T-cell (primary cell): Measurements from ENCODE around the gene SLC43A1. TPM values are rescaled to one million over a fixed set of nuclear protein-coding genes. Genes with fewer than 3 reads are reported as not detected.

Experiments used
- ATAC-seq, 4 experiments: fragments of 200-7000 bp in 3 of 4; fragments of 150-1000 bp in 1 of 4; cut with Tn5 transposase; replicated peaks in 1 of 4; 1 replicate in 3 of 4; 2 replicates in 1 of 4; pipeline ENCODE4 v1.10.0; 2021; ENCODE audit warnings: moderate library complexity in 3 of 4, mild to moderate bottlenecking in 2 of 4, moderate number of reproducible peaks in 1 of 4
- CTCF ChIA-PET, 2 donors: fragments of 300-600 bp; sonication (Branson Sonifier 250); formaldehyde crosslinking; loops; one replicate each; lab custom pipeline; 2022; ENCODE audit warnings: antibody characterized with exemption in 2 of 2; lab: Charles Lee
- POLR2A ChIA-PET, 2 donors: fragments of 300-600 bp; sonication (Branson Sonifier 250); formaldehyde crosslinking; loops; one replicate each; lab custom pipeline; 2022; ENCODE audit warnings: antibody characterized with exemption in 2 of 2; lab: Charles Lee
- DNase-seq, 35 experiments: peaks; one replicate each; pipeline versions ENCODE4 v3.0.0 to v3.0.0-alpha.2; 2013 to 2023
- H3K27ac ChIP-seq: one replicate; pipeline ENCODE4 v1.5.1; 2013; ENCODE audit warnings: low read length
- H3K27me3 ChIP-seq, 2 experiments: replicated peaks in 1 of 2; 1 replicate in 1 of 2; 2 replicates in 1 of 2; pipeline versions ENCODE4 v1.6.1 to v1.7.0; 2013; ENCODE audit warnings: low read length in 1 of 2, mixed read lengths in 1 of 2; ENCODE audit not compliant: control insufficient read depth in 2 of 2, insufficient read depth in 2 of 2; ENCODE audit errors: extremely low read depth in 1 of 2
- H3K36me3 ChIP-seq, 2 donors: 1 replicate in 1 of 2; 2 replicates in 1 of 2; pipeline versions ENCODE4 v1.6.1 to v1.7.0; 2013; ENCODE audit warnings: low read length in 1 of 2; ENCODE audit not compliant: control insufficient read depth in 2 of 2, insufficient read depth in 1 of 2; ENCODE audit errors: extremely low read depth in 1 of 2
- H3K4me1 ChIP-seq, 2 experiments: 1 replicate in 1 of 2; 2 replicates in 1 of 2; pipeline versions ENCODE4 v1.6.1 to v1.7.0; 2013; ENCODE audit warnings: low read length in 2 of 2, mixed read lengths in 1 of 2; ENCODE audit not compliant: insufficient read depth in 2 of 2, control insufficient read depth in 1 of 2; ENCODE audit errors: extremely low read depth in 1 of 2
- H3K4me3 ChIP-seq, 2 donors: 1 replicate in 1 of 2; 2 replicates in 1 of 2; pipeline versions ENCODE4 v1.5.1 to v1.7.0; 2013; ENCODE audit warnings: mild to moderate bottlenecking in 2 of 2, low read length in 1 of 2, moderate library complexity in 1 of 2; ENCODE audit not compliant: control insufficient read depth in 1 of 2; ENCODE audit errors: extremely low read depth in 1 of 2
- H3K9me3 ChIP-seq: 2 replicates; pipeline ENCODE4 v1.7.0; 2013
- H3K27ac Mint-ChIP-seq, 2 donors: one replicate each; pipeline ENCODE4 v1.8.0; 2020 to 2021; ENCODE audit warnings: mild to moderate bottlenecking in 2 of 2, mixed read lengths in 2 of 2
- H3K27me3 Mint-ChIP-seq, 2 donors: one replicate each; pipeline ENCODE4 v1.8.0; 2021 to 2022; ENCODE audit warnings: mixed read lengths in 2 of 2
- H3K36me3 Mint-ChIP-seq: one replicate; pipeline ENCODE4 v1.8.0; 2021; ENCODE audit warnings: mixed read lengths
- H3K4me1 Mint-ChIP-seq, 3 donors: one replicate each; pipeline ENCODE4 v1.8.0; 2020 to 2022; ENCODE audit warnings: mixed read lengths in 3 of 3, mild to moderate bottlenecking in 1 of 3
- H3K4me3 Mint-ChIP-seq, 3 donors: one replicate each; pipeline ENCODE4 v1.8.0; 2020 to 2022; ENCODE audit warnings: mild to moderate bottlenecking in 3 of 3, mixed read lengths in 3 of 3, moderate library complexity in 3 of 3
- H3K9me3 Mint-ChIP-seq, 3 donors: one replicate each; pipeline ENCODE4 v1.8.0; 2020 to 2022; ENCODE audit warnings: mixed read lengths in 3 of 3
- WGBS: methylation state at CpG from one replicate; pipeline ENCODE4 v1.1.5; 2013; ENCODE audit warnings: missing lambda C conversion rate; ENCODE audit not compliant: insufficient coverage; 5-methylcytosine and 5-hydroxymethylcytosine counted together
- total RNA-seq, 35 experiments: library from RNA in 6 of 35; stranded (reverse) in 6 of 35; fragments of 120-200 nt in 1 of 35; gene quantifications; one replicate each; pipeline versions ENCODE4 v1.2.1 to v1.2.4 and lab custom pipeline; 2013 to 2026

Gene SLC43A1
- total RNA-seq, 5 donors from 2014 or later (not counting 1 experiment from before 2014, with no cell fraction given), result 8.8 to 31.6 (median 25.1) TPM

DNA sequence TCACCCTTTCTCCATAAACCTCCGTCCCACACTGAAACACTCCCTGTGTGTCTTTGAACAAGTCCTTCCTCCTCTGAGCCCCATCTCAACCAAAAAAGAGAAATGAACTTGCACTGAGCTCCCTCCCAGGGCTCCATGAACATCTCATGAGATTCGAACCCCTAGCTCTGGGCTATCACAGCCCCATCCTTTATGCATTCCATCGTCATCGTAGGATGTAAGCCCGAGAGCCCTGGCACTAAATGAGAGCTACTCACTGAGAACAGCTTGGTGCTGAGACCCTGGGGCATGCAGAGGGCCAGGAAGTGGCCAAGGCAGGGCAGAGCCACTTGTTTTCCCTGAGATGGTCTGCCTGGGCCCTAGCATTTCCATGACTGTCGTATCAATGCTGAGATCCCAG, 75.7 kb downstream of the SLC43A1 start:
- Mint-ChIP-seq H3K27ac (no peak overlapping the region), H3K9me3 (no peaks in the 10 kb centered on the region), H3K27me3 (no peaks in the 10 kb centered on the region), H3K4me3 (no peak overlapping the region), H3K4me1 (no peaks in the 10 kb centered on the region), H3K36me3 (no peaks in the 10 kb centered on the region)
- no peaks in the 10 kb centered on the region for H3K36me3 ChIP-seq
- ChIA-PET CTCF (interaction anchor here in 1 of 2 donors (0.9 kb wide), 1 partner anchor 18 kb away, joined by 3 read pairs; no protein-coding TSS in a partner anchor), POLR2A (no interaction called here)
- WGBS, result 76% methylated on average over 6 of the region's 6 CpGs
- ATAC-seq, result no peak
- no peak overlapping the region for H3K4me3 ChIP-seq
- H3K9me3 ChIP-seq, result no peaks in the 10 kb centered on the region
- no peaks in the 10 kb centered on the region for H3K4me1 ChIP-seq
- DNase-seq, result no peak
- no peak overlapping the region for H3K27ac ChIP-seq
- no peaks in the 10 kb centered on the region for H3K27me3 ChIP-seq

DNA sequence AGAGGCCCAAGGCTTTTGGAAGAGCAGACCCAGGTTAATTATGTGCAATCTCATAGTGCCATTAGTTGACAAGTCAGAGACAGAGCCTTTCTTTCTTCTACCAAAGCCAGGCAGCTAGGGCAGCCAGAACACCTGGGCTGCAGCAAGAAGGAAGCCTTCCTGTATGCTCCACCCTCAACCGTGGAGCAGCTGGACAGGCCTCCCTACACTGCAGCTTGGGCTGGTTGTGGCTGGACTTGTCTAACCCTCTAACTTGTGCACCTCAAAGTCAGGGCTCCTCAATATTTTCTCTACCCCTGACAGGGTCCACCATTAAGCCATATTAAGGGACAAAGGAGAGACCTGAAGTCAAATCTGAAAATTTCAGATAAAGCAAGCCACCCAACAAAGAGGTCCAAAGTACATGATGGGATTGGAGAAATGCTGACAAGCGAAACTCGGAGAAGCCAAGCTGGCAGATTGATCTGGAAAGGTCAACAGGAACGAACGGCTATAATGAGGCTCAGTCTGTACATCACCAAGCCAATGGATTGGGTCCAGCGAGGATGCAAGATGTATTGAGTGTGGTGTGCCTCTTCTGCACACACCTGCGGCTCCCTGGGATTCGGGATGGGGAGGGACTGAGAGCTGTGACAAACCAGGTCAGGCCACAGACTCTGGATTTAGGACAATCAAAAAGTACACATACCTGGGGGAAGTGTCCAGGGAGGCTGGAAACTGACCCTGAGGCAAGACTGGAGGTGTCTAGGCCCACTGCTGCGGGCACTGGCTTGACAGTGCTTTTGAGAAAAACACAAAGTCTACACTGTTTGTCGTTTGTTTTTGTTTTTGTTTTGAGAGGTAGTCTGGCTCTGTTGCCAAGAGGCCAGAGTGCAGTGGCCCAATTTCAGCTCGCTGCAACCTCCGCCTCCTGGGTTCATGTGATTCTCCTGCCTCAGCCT, 76.9 kb downstream of the SLC43A1 start:
- no peak overlapping the region for H3K27ac Mint-ChIP-seq
- H3K4me3 Mint-ChIP-seq, result no peak overlapping the region
- H3K9me3 ChIP-seq, result no peaks in the 10 kb centered on the region
- H3K4me1 Mint-ChIP-seq, result no peaks in the 10 kb centered on the region
- H3K4me1 ChIP-seq, result no peaks in the 10 kb centered on the region
- ATAC-seq, result no peak
- H3K36me3 Mint-ChIP-seq, result no peaks in the 10 kb centered on the region
- H3K27me3 ChIP-seq, result no peaks in the 10 kb centered on the region
- H3K4me3 ChIP-seq, result no peak overlapping the region
- 85% methylated on average over 12 of the region's 12 CpGs for WGBS
- no peak overlapping the region for H3K27ac ChIP-seq
- ChIA-PET POLR2A (no interaction called here), CTCF (no interaction called here)
- H3K36me3 ChIP-seq, result no peaks in the 10 kb centered on the region
- H3K27me3 Mint-ChIP-seq, result no peaks in the 10 kb centered on the region
- no peak for DNase-seq
- H3K9me3 Mint-ChIP-seq, result no peaks in the 10 kb centered on the region

DNA sequence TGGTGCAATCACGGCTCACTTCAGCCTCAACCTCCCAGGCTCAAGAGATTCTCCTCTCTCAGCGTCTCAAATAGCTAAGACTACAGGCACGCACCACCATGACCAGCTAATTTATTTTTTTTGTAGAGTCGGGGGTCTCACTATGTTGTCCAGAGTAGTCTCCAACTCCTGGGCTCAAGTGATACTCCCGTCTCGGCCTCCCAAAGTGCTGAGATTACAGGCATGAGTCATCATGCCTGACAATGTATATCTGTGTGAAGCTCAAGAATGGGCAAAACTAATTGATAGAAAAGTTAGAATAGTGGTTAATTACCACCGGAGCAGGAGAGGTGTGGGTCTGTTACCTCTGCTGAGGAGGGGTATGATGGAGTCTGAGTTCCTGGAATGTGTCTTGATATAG, 79.5 kb downstream of the SLC43A1 start:
- Histone ChIP-seq H3K27ac (no peak overlapping the region), H3K4me3 (no peak overlapping the region), H3K9me3 (no peaks in the 10 kb centered on the region), H3K27me3 (no peaks in the 10 kb centered on the region), H3K36me3 (no peaks in the 10 kb centered on the region), H3K4me1 (no peaks in the 10 kb centered on the region)
- ChIA-PET CTCF (no interaction called here), POLR2A (no interaction called here)
- no peaks in the 10 kb centered on the region for H3K9me3 Mint-ChIP-seq
- DNase-seq, result no peak
- no peak for ATAC-seq
- peaks cover 0 to 2% (median 0%) of the 10 kb centered on the region in 3 donors for H3K4me1 Mint-ChIP-seq
- no peaks in the 10 kb centered on the region for H3K27me3 Mint-ChIP-seq
- H3K36me3 Mint-ChIP-seq, result no peaks in the 10 kb centered on the region
- H3K4me3 Mint-ChIP-seq, result no peak overlapping the region
- WGBS, result 94% methylated on average over 5 of the region's 7 CpGs
- H3K27ac Mint-ChIP-seq, result no peak overlapping the region

DNA sequence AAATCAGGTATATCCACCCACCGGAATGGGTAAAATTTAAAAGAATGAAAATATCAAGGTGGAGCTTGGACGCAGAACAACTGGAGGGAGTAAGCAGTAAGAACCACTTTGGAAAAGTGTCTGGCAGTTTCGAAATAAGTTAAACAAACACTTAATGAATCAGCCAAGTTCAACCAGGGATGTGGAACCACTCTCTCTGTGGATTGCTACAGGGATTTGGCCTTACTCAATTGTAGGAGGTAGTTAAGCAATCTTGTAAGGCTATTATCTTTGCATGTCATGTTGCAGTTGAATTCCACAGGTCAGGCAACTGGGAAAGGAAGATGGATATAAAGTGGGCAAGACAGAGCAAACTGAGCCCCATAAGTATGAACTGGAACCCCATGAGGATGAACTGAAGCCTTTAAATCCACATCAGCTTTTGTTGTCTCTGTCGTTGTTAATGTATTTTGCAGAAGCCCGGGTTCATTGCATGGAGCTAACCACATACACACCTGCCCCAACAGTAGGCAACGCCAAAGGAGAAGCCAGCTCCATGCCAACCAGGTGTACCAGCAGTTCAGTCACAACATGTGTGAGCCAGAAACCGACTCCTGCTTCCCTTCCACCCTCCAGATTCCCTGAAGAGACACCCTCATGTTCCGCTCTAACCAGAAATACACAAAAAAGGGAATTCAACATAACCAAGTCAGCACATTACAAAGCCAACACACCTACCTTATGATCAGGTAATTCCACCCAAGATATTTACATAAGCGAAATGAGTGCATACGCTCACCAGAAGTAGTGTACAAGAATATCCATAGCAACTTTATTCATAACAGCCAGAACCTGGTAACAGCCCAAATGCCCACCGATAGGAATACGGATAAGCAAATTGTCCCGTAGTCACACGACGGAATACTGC, 80.6 kb downstream of the SLC43A1 start:
- WGBS, result 59% methylated on average over 7 of the region's 15 CpGs
- H3K36me3 ChIP-seq, result no peaks in the 10 kb centered on the region

More for the DNA sequence above, 80.6 kb downstream of the SLC43A1 start:
- Histone ChIP-seq H3K27ac (no peak overlapping the region), H3K9me3 (no peaks in the 10 kb centered on the region), H3K27me3 (no peaks in the 10 kb centered on the region), H3K4me3 (no peak overlapping the region), H3K4me1 (no peaks in the 10 kb centered on the region)
- CTCF ChIA-PET, result no interaction called here
- Mint-ChIP-seq H3K4me1 (peaks cover 0 to 2% (median 0%) of the 10 kb centered on the region in 3 donors), H3K36me3 (no peaks in the 10 kb centered on the region), H3K27ac (no peak overlapping the region), H3K9me3 (no peaks in the 10 kb centered on the region), H3K4me3 (no peak overlapping the region), H3K27me3 (no peaks in the 10 kb centered on the region)
- POLR2A ChIA-PET, result no interaction called here
- DNase-seq (no peak), ATAC-seq (no peak)

Other genes with a start within 250 kb of the SLC43A1 start
- gene TNKS1BP1, start 190.8 kb downstream of the SLC43A1 start, total RNA-seq, result 10 to 100 TPM; 13.9 to 22.9 (median 18.9) TPM
- gene SSRP1, start 179.8 kb downstream of the SLC43A1 start, total RNA-seq, result 10 to 100 TPM; 50.2 to 78.1 (median 75.7) TPM
- not detected for gene P2RX3, start 177.3 kb downstream of the SLC43A1 start, total RNA-seq
- not detected for gene PRG3, start 134.6 kb downstream of the SLC43A1 start, total RNA-seq
- gene PRG2, start 125.1 kb downstream of the SLC43A1 start, total RNA-seq, result under 1 TPM in 4 of 5 donors, not detected in 1; 0.33 to 0.72 (median 0.39) TPM
- 10 to 100 TPM in 4 of 5 donors, 1 to 10 TPM in 1; 9.9 to 18.1 (median 13.6) TPM for gene SLC43A3, start 88.6 kb downstream of the SLC43A1 start, total RNA-seq
- gene RTN4RL2, start 55.2 kb downstream of the SLC43A1 start, total RNA-seq, result 1 to 10 TPM in 1 of 5 donors, under 1 TPM in 4; 0.15 to 1.1 (median 0.29) TPM
- gene TIMM10, start 15.1 kb upstream of the SLC43A1 start, total RNA-seq, result 10 to 100 TPM; 20.7 to 33.2 (median 26.2) TPM
- gene SMTNL1, start 21.9 kb upstream of the SLC43A1 start, total RNA-seq, result not detected
- 10 to 100 TPM; 61.7 to 97.2 (median 80.3) TPM for gene UBE2L6, start 52.0 kb upstream of the SLC43A1 start, total RNA-seq
- gene SERPING1, start 82.0 kb upstream of the SLC43A1 start, total RNA-seq, result 1 to 10 TPM in 3 of 5 donors, not detected in 2; 1.5 to 2.8 (median 1.9) TPM
- gene YPEL4, start 134.2 kb upstream of the SLC43A1 start, total RNA-seq, result 10 to 100 TPM in 3 of 5 donors, 1 to 10 TPM in 2; 1.8 to 13.5 (median 11.1) TPM
- gene CLP1, start 142.1 kb upstream of the SLC43A1 start, total RNA-seq, result 10 to 100 TPM; 14.3 to 16.0 (median 14.5) TPM
- 10 to 100 TPM; 57.3 to 67.2 (median 60.7) TPM for gene ZDHHC5, start 152.4 kb upstream of the SLC43A1 start, total RNA-seq
- gene MED19, start 196.5 kb upstream of the SLC43A1 start, total RNA-seq, result 10 to 100 TPM; 11.4 to 14.8 (median 12.7) TPM
- gene TMX2, start 196.9 kb upstream of the SLC43A1 start, total RNA-seq, result 10 to 100 TPM; 34.5 to 55.9 (median 51.2) TPM
- 100 to 1,000 TPM in 3 of 5 donors, 10 to 100 TPM in 2; 88.5 to 155 (median 113) TPM for gene SELENOH, start 225.8 kb upstream of the SLC43A1 start, total RNA-seq
- under 1 TPM in 2 of 5 donors, not detected in 3; 0.09 to 0.23 TPM for gene BTBD18, start 236.1 kb upstream of the SLC43A1 start, total RNA-seq
- 10 to 100 TPM in 4 of 5 donors, 1 to 10 TPM in 1; 8.3 to 17.5 (median 12.5) TPM for gene CTNND1, start 246.1 kb upstream of the SLC43A1 start, total RNA-seq